ENCODE measurements around the gene PTGER2.
A peak's percentile ranks its signal among the peaks of the same experiment; 100 is the strongest.

PTGER2 gene

GRCh38 chr14:52307376-52307775, 6.7 kb upstream of the PTGER2 start:
- no peak for DNase-seq

- no peak for DNase-seq
Measured at GRCh38 chr14:52307905-52308304, 6.2 kb upstream of the PTGER2 start.

- no peak for DNase-seq
Measured at GRCh38 chr14:52310541-52310940, 3.6 kb upstream of the PTGER2 start.

DNA sequence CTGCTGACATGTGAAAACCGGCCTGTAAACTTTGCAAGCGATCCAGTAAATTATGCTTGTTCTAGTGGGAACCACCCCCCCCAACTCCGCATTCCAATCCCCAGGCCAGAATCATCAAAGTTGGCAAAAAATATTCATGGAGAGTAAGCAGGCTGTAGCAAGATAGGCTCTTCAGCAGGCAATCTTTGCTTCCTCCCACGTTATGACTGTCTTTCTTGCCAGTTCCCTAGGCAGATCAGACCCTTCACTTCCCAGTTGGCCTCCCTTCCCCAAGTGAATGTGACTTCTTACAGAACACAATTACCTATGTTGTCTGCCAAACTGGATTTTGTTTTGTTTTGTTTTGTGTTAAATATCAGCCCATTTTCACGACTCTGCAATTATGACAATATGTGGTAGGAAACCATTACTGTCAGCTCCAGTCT, 1.2 kb upstream of the PTGER2 start:
- no peak for DNase-seq

DNA sequence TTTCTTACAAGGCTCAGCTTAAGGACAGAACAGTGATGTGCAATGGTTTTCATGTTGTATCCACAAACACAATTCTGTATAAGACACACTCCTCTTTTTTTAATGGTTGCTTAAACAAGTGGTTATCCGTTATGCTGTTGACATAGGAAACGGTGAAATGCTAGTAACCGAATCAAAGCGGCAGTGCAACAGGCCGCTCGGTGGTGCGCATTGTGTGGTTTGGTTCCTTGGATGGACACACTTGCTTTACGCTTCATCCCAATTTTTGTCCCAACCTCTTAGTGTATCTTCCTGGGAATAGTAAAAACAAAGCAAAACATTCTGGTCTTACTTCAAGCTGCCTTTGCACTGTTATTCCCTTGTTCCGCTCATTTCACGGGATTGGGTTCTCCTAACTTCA, 650 bp upstream of the PTGER2 start:
- no peak for DNase-seq

DNA sequence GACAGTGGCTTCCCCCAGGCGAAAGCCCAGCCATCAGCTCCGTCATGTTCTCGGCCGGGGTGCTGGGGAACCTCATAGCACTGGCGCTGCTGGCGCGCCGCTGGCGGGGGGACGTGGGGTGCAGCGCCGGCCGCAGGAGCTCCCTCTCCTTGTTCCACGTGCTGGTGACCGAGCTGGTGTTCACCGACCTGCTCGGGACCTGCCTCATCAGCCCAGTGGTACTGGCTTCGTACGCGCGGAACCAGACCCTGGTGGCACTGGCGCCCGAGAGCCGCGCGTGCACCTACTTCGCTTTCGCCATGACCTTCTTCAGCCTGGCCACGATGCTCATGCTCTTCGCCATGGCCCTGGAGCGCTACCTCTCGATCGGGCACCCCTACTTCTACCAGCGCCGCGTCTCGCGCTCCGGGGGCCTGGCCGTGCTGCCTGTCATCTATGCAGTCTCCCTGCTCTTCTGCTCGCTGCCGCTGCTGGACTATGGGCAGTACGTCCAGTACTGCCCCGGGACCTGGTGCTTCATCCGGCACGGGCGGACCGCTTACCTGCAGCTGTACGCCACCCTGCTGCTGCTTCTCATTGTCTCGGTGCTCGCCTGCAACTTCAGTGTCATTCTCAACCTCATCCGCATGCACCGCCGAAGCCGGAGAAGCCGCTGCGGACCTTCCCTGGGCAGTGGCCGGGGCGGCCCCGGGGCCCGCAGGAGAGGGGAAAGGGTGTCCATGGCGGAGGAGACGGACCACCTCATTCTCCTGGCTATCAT, 663 bp downstream of the PTGER2 start:
- peak; percentile 30 for DNase-seq

DNA sequence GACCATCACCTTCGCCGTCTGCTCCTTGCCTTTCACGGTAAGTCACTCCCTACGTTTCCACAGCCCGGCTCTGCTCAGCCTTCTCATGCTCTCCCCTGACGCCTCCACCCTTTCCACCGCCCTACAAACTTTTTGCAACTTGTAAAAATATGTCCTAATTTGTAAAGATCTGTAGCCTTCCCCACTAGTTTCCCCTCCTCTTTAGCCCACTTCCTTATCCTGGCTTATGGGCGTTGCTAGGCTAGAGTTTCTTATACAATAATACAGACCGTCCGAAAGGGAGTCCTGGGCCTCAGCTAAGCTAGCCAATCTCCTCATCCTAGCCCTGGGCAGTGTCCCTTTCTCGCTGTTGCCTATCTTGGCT, 1.2 kb downstream of the PTGER2 start:
- DNase-seq = no peak

- no peak for DNase-seq
Measured at GRCh38 chr14:52318062-52318461, 4.0 kb downstream of the PTGER2 start.

DNA sequence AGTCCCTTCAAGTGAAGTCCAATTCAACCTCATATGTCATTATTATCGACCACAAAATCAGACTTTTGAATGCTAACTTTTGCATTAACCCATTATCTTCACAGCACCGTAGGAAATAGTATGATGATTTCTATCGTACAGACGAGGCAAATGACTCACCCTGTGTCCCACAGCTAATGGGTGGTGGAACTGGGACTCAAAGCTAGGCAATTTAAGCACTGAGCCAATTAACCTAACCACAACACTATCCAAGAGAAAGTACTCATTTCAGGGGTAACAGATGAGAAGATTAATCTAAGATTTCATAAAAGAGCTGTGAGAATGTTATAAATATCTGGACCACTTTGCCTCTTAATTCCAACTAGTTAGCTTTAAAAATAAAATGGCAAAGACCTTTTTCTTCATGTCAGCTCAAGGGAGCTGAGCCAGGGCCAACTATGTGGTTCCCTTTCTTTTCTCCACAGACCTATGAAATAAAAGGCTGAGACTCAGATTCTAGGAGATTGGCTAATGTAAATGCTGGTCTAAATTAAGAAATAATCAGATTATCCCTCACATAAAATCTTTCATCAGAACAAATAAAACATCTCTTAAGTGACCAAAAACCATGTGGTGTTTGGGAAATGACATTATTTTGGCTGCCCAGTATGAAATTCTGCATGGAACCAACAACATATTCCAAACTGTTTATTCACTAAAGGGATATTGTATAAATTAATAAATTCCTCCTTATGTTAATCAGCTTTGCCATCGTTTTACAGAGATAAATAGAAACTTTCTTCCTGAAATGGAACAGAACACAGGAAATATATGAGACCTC, 4.9 kb downstream of the PTGER2 start:
- DNase-seq = peak; percentile 45

- DNase-seq = no peak
Measured at GRCh38 chr14:52319919-52320318, 5.8 kb downstream of the PTGER2 start.

GRCh38 chr14:52325126-52325525, 11.0 kb downstream of the PTGER2 start:
- peak; percentile 88 for DNase-seq

DNA sequence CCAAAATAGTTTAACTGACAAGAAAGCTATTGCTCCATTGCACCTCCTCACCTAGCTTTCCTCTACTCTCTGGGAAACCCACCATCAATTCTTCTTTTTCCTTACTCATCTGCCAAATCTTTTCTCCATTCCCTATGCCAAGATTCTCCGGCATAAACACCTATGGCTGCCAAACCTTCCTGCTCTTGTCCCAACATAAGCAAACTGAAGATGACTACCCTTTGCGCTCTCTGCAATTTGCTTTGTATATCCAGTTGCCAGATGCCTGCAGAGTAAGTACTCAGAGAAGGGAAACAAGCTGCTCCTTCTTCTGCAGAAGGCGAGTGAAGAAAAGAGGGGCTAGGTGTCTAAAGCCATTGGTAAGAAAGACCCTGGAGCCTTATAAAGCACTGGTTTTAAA, 11.5 kb downstream of the PTGER2 start:
- no peak for DNase-seq

- DNase-seq = peak; percentile 74
Measured at GRCh38 chr14:52327374-52328226, 13.5 kb downstream of the PTGER2 start.

DNA sequence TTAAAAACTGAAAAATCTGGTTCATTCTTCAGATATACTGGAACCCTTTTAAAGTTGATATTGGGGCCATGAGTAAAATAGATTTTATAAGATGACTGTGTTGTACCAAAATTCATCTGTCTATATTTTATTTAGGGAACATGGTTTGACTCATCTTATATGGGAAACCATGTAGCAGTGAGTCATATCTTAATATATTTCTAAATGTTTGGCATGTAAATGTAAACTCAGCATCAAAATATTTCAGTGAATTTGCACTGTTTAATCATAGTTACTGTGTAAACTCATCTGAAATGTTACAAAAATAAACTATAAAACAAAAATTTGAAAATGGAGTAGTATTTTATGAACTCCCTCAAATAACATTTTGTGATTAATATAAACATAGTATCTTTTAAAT, 14.2 kb downstream of the PTGER2 start:
- no peak for DNase-seq

DNA sequence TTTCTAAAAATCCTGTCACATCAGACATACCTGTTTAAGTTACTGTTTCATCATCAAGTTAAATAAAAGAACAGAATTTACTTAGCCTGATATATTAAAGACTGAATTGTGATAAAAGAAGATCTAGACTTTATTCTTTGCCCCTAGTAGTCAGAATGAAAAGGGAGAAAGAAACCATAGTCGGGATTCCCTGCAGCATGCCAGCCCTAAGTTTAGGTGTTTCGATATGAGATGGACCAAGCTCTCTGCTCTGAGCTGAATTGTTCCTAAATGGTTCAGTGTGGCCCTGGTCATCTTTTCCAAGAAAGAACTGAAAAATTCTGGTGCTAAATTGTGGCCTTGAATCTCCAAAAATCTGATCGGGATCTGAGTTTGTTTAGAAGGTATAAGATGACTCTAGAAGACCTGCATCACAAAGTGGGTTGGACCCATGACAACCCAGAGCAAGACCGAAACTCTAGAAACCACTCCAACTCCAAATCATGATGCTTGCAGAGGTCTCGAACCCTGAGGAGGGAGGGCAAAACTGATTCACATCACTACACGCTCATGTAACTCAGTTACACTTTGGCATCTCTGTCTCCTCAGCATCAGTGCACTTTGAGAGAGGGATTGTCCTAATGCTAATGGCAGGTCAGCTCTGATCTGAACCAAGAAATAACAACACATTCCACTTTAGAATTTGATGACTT, 15.7 kb downstream of the PTGER2 start:
- peak; percentile 71 for DNase-seq

- DNase-seq = no peak
Measured at GRCh38 chr14:52332269-52332668, 18.2 kb downstream of the PTGER2 start.

DNA sequence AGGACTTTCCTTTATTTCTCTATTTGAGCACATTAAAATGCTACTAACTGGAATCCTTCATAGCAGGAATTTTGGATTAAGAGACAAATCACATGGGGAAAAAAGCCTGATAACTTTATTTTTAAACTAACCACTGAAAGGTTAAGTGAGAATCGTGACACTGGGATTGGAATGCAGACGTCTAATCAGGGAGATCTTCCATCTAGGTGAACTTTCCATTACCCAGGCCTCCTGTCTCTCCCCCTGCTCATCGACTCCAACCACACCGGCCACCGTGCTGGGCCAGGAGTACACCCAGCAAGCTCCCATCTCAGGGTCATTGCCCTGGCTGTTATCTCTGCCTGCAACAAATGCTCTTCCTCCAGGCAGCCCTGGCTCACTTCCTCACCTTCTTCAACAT, 19.0 kb downstream of the PTGER2 start:
- DNase-seq = no peak

GRCh38 chr14:52333823-52334657, 19.9 kb downstream of the PTGER2 start:
- no peak for DNase-seq

DNA sequence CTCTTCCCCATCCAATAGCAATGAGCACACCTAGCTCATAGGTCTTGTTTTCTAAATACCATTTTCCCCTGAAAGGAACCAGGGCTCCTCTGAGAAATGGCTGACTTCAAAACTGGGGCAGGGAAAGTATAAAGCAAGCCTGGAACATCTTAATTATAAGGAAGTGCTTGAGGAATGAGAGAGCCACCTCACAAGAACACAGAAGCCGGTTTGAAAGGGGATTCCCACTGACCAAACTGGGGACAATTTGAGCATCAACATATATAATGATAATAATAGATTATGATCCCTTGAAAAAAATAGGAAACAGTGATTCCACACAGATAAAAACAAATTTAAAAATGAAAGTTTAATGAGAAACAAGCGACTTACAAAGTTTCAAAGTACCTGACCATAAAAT, 22.1 kb downstream of the PTGER2 start:
- DNase-seq = no peak

DNA sequence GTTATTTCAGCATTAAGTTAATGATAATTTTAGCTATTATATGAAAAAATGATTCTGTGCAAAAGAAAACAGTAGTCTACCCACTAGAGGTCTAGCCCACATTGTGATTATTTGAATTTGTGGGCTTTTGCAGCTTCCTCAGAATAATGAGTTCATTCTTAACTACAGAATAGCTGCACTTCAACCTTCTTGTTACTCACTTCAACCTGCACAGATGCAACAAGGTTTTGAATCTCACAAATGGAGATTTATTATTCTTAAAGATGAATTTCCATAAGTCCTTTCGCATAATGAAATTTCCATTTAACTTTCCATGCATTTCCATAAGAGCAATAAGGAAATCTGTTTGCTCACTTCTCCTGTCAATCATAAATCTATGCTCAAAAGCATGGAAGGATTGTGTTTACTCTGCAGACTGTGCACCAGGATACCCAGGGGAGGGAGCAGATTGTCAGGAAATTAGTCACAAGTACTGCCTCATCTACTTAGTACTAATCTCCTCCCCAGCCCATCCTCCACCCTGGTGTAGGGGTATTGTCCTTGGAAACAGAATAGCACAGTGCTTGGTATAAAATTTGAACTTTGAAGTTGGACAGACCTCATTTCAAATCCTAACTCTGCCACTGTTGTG, 24.1 kb downstream of the PTGER2 start:
- DNase-seq = no peak

DNA sequence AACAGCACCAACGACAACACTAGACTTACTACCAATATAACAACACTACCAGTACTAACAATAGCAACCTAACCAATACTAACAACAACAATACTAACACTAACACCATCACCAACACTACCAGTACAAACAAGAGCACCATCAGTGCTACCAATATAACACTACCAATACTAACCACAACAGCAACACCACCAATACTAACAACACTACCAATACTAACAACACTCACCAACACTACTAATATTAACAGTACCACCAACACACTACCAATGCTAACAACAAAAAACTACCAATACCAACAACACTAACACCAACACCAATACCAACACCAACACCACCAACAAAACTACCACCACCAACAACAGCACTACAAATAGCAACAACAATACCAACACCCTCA, 25.1 kb downstream of the PTGER2 start:
- DNase-seq = no peak

Data from activated CD4-positive, alpha-beta T cell treated with anti-CD3 and anti-CD28 coated beads, Interleukin-2, amount 50 U/mL, for 16 hours (primary cell).